Transverse colon (tissue), 4 donors: ENCODE data around the gene HNRNPM. TPM values are rescaled to one million over a fixed set of nuclear protein-coding genes. Genes with fewer than 3 reads are reported as not detected.

Experiments used
- DNase-seq: peaks from one replicate; pipeline ENCODE4 v3.0.0-alpha.2; 2019
- H3K27ac ChIP-seq, 4 donors: fragments of 200-600 bp; sonication (generic); 2 replicates each; pipeline ENCODE4 v1.5.1; 2016 to 2018; ENCODE audit warnings: inconsistent platforms in 4 of 4
- H3K27me3 ChIP-seq: fragments of 200-600 bp; sonication (generic); 2 replicates; pipeline ENCODE4 v1.5.1; 2017; ENCODE audit warnings: inconsistent platforms
- H3K36me3 ChIP-seq, 4 donors: fragments of 200-600 bp; sonication (generic); 2 replicates each; pipeline ENCODE4 v1.5.1; 2017 to 2019; ENCODE audit warnings: inconsistent platforms in 4 of 4
- H3K4me1 ChIP-seq, 4 donors: fragments of 200-600 bp; sonication (generic); 2 replicates each; pipeline ENCODE4 v1.5.1; 2017 to 2020; ENCODE audit warnings: inconsistent platforms in 4 of 4
- H3K4me3 ChIP-seq, 4 donors: fragments of 200-600 bp; sonication (generic); 1 replicate in 1 of 4; 2 replicates in 3 of 4; pipeline versions ENCODE4 v1.5.1 to v1.6.1; 2017 to 2019; ENCODE audit warnings: inconsistent platforms in 4 of 4
- H3K9me3 ChIP-seq, 2 donors: fragments of 200-600 bp; sonication (generic); 2 replicates each; pipeline ENCODE4 v1.5.1; 2017 to 2019; ENCODE audit warnings: inconsistent platforms in 2 of 2
- CTCF ChIP-seq, 5 experiments: fragments of 200-600 bp in 3 of 5; fragments of 450-650 bp in 2 of 5; sonication (generic) in 3 of 5; IDR thresholded peaks; 1 replicate in 2 of 5; 2 replicates in 3 of 5; pipeline ENCODE4 v1.5.1; 2016 to 2017; ENCODE audit warnings: antibody characterized with exemption in 5 of 5, inconsistent platforms in 3 of 5, mild to moderate bottlenecking in 2 of 5, moderate library complexity in 1 of 5
- EP300 ChIP-seq: sonication (generic); formaldehyde crosslinking; IDR thresholded peaks from one replicate; pipeline ENCODE4 v1.6.1; 2017; ENCODE audit warnings: antibody characterized with exemption, low read depth
- POLR2A ChIP-seq: fragments of 450-650 bp; IDR thresholded peaks from one replicate; pipeline ENCODE4 v1.6.1; 2016; ENCODE audit warnings: antibody characterized with exemption, mild to moderate bottlenecking, moderate library complexity
- POLR2AphosphoS5 ChIP-seq, 3 donors: sonication (generic); formaldehyde crosslinking; IDR thresholded peaks; one replicate each; pipeline ENCODE4 v1.6.1; 2016; ENCODE audit warnings: antibody characterized with exemption in 3 of 3
- WGBS, 2 donors: methylation state at CpG; one replicate each; pipeline ENCODE4 v1.1.5; 2018; ENCODE audit warnings: low coverage in 1 of 2; 5-methylcytosine and 5-hydroxymethylcytosine counted together
- in situ Hi-C, 4 donors: fragments of 200-750 bp; cut with MboI; loops; one replicate each; pipeline versions ENCODE4 v1.15.0 to v1.15.1; 2017; ENCODE audit warnings: low sequenced_read_pairs in 3 of 4, low pct_ligation_motif_present in 1 of 4, low pct_unique_long_range_greater_than_20kb in 1 of 4
- intact Hi-C: fragments of 100-400 bp; cut with DNase I; formaldehyde crosslinking; loops from one replicate; pipeline ENCODE4 v1.15.1; 2023; ENCODE audit warnings: low total_unique reads
- total RNA-seq, 4 donors: library from RNA; depleted of rRNA; stranded (reverse); fragments of >200 nt; gene quantifications; one replicate each; pipeline ENCODE4 v1.1.0, GENCODE V29; 2016

The HNRNPM gene
- total RNA-seq, 4 donors from 2014 or later, result 72.2 to 164 (median 101) TPM

- Histone ChIP-seq H3K9me3 (no peaks in the 10 kb centered on the region), H3K36me3 (peaks cover 0 to 16% (median 4%) of the 10 kb centered on the region in 4 donors), H3K27ac (no peak overlapping the region), H3K27me3 (no peaks in the 10 kb centered on the region), H3K4me3 (no peak overlapping the region), H3K4me1 (peaks cover 24 to 76% (median 41%) of the 10 kb centered on the region in 4 donors)
- in situ Hi-C loops, result no loop called here
- 81 to 100% methylated on average over 1 to 3 of the region's 3 CpGs for WGBS, 2 donors
- intact Hi-C loops, result no loop called here
- TF ChIP-seq EP300, result no peak
- TF ChIP-seq POLR2A, result no peak
- TF ChIP-seq POLR2AphosphoS5 (IDR thresholded peaks at IDR 0.05), result no peak
- no peak for TF ChIP-seq CTCF (IDR thresholded peaks at IDR 0.05)
- DNase-seq, result no peak
Measured at GRCh38 chr19:8457209-8457608, 12.4 kb downstream of the HNRNPM start.

GRCh38 chr19:8457827-8458226, 13.1 kb downstream of the HNRNPM start:
- intact Hi-C loops, result no loop called here
- H3K27me3 ChIP-seq, result no peaks in the 10 kb centered on the region
- TF ChIP-seq CTCF (IDR thresholded peaks at IDR 0.05) (no peak), POLR2A (no peak), EP300 (no peak), POLR2AphosphoS5 (IDR thresholded peaks at IDR 0.05) (no peak)
- in situ Hi-C loops, result no loop called here
- peaks cover 0 to 13% (median 4%) of the 10 kb centered on the region in 4 donors for H3K36me3 ChIP-seq
- H3K4me1 ChIP-seq, result peaks cover 21 to 70% (median 39%) of the 10 kb centered on the region in 4 donors
- H3K9me3 ChIP-seq, result no peaks in the 10 kb centered on the region
- 47 to 57% methylated on average over 1 of the region's 1 CpG for WGBS, 2 donors
- H3K4me3 ChIP-seq, result no peak overlapping the region
- DNase-seq, result no peak
- H3K27ac ChIP-seq, result peak overlapping the region; percentile 38 to 66 (median 54)

GRCh38 chr19:8458380-8458779, 13.6 kb downstream of the HNRNPM start:
- Histone ChIP-seq H3K27me3 (no peaks in the 10 kb centered on the region), H3K9me3 (no peaks in the 10 kb centered on the region), H3K36me3 (peaks cover 0 to 13% (median 5%) of the 10 kb centered on the region in 4 donors), H3K4me1 (peaks cover 21 to 65% (median 37%) of the 10 kb centered on the region in 4 donors), H3K27ac (peak overlapping the region; percentile 38 to 66 (median 54)), H3K4me3 (no peak overlapping the region)
- no peak for TF ChIP-seq POLR2AphosphoS5 (IDR thresholded peaks at IDR 0.05)
- no peak for TF ChIP-seq POLR2A
- TF ChIP-seq CTCF (IDR thresholded peaks at IDR 0.05), result no peak
- no peak for TF ChIP-seq EP300
- in situ Hi-C loops (no loop called here), intact Hi-C loops (no loop called here)
- peak; percentile 27 for DNase-seq
- WGBS, 2 donors, result 37 to 67% methylated on average over 1 to 5 of the region's 5 CpGs

- in situ Hi-C loops (no loop called here), intact Hi-C loops (no loop called here)
- peak overlapping the region; percentile 38 to 66 (median 54) for H3K27ac ChIP-seq
- WGBS, 2 donors, result 75 to 88% methylated on average over 1 to 7 of the region's 7 CpGs
- peaks cover 21 to 58% (median 33%) of the 10 kb centered on the region in 4 donors for H3K4me1 ChIP-seq
- H3K4me3 ChIP-seq, result no peak overlapping the region
- H3K36me3 ChIP-seq, result peaks cover 0 to 20% (median 8%) of the 10 kb centered on the region in 4 donors
- H3K9me3 ChIP-seq, result no peaks in the 10 kb centered on the region
- H3K27me3 ChIP-seq, result no peaks in the 10 kb centered on the region
- DNase-seq, result no peak
- TF ChIP-seq POLR2A, result no peak
- TF ChIP-seq CTCF (IDR thresholded peaks at IDR 0.05), result no peak
- TF ChIP-seq POLR2AphosphoS5 (IDR thresholded peaks at IDR 0.05), result no peak
- no peak for TF ChIP-seq EP300
Measured at GRCh38 chr19:8459095-8459494, 14.3 kb downstream of the HNRNPM start.
